Calu3 (cell line): ENCODE data around the gene SHPK. TPM values are rescaled to one million over a fixed set of nuclear protein-coding genes. Genes with fewer than 3 reads are reported as not detected.

ENCODE experiments used
- BruUV-seq: library from RNA; stranded (reverse); fragments of 400-500 nt; replicated peaks from 2 replicates; lab custom pipeline; 2021; lab: Mats Ljungman, UMichigan
- CTCF ChIA-PET: fragments of 300-600 bp; sonication (Branson Sonifier 250); formaldehyde crosslinking; loops from one replicate; lab custom pipeline; 2022; ENCODE audit warnings: antibody characterized with exemption; lab: Charles Lee
- DNase-seq: peaks from one replicate; pipeline ENCODE4 v3.0.0; 2022
- H3K27ac Mint-ChIP-seq: one replicate; pipeline ENCODE4 v1.8.0; 2022; ENCODE audit warnings: mixed read lengths; ENCODE audit not compliant: unreplicated experiment
- H3K27me3 Mint-ChIP-seq: one replicate; pipeline ENCODE4 v1.8.0; 2022; ENCODE audit warnings: mixed read lengths; ENCODE audit not compliant: unreplicated experiment
- H3K36me3 Mint-ChIP-seq: one replicate; pipeline ENCODE4 v1.8.0; 2022; ENCODE audit warnings: mild to moderate bottlenecking, moderate library complexity, mixed read lengths; ENCODE audit not compliant: insufficient read depth, unreplicated experiment
- H3K4me1 Mint-ChIP-seq: one replicate; pipeline ENCODE4 v1.8.0; 2022; ENCODE audit warnings: mild to moderate bottlenecking, low read depth, mixed read lengths; ENCODE audit not compliant: unreplicated experiment
- H3K4me3 Mint-ChIP-seq: one replicate; pipeline ENCODE4 v1.8.0; 2022; ENCODE audit warnings: mild to moderate bottlenecking, low read depth, moderate library complexity, mixed read lengths; ENCODE audit not compliant: unreplicated experiment
- H3K9me3 Mint-ChIP-seq: one replicate; pipeline ENCODE4 v1.8.0; 2022; ENCODE audit warnings: low read depth, mixed read lengths; ENCODE audit not compliant: unreplicated experiment
- intact Hi-C: fragments of 100-400 bp; cut with micrococcal nuclease; formaldehyde crosslinking; loops from one replicate; pipeline ENCODE4 v1.10.0; 2022; ENCODE audit not compliant: unreplicated experiment
- total RNA-seq: library from RNA; stranded (reverse); gene quantifications from 2 replicates; pipeline ENCODE4 v1.2.3, GENCODE V29; 2022
- TF ChIP-seq, protein P1 (sequence below): fragments of 200-600 bp; IDR thresholded peaks from one replicate; pipeline ENCODE4 v1.8.0; 2022; ENCODE audit warnings: antibody characterized with exemption; ENCODE audit not compliant: unreplicated experiment

The SHPK gene
- total RNA-seq, 1 experiment from 2014 or later: 9.4 TPM

DNA sequence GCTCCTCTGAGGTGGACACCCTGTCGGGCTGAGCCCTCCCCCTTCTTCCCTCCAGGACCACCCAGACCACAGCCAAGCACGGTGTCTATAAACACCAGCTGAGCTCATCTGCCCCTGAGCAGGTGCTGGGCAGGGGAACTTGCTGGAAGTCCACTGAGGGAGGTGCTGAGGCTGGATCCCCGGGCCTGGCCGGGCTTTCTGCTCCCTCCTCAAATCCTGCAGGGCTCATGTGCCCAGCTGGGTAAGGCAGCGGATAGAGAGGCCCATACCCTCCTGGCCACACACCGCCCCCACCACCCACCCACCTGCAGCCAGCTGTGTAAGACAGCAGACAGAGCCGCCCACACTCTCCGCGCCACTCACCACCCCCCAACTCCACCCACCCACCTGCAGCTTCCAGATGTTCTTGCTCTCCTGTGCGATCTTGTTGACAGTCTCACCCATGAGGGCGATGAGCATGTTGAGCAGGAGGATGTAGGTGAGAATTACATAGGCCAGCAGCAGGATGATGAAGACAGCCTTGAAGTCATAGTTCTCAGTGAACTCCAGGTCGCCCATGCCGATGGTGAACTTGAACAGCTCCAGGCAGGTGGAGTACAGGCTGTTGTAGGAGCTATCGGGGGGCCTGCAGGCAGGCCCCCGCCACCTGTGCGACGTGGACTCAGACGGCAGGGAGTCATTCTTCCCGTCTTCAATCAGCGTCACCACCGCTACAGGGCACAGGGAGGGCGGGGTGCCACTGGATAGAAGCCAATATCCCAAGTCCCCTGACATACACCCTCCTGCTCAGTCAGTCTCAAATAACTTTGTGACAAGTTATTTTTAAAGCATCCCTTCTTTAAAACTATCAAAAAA is 62.6 kb downstream of the SHPK start:
- CTCF ChIA-PET: interaction anchor here (0.6 kb wide), 2 partner anchors 12 to 347 kb away, joined by 3 to 4 read pairs; no protein-coding TSS in a partner anchor
- intact Hi-C loops: no loop called here

GRCh38 chr17:3572231-3572630 is 63.8 kb downstream of the SHPK start:
- Mint-ChIP-seq H3K27me3 (no peaks in the 10 kb centered on the region), H3K27ac (no peak overlapping the region), H3K4me3 (no peak overlapping the region), H3K4me1 (no peaks in the 10 kb centered on the region), H3K9me3 (no peaks in the 10 kb centered on the region), H3K36me3 (peaks cover 13% of the 10 kb centered on the region)
- intact Hi-C loops: no loop called here
- DNase-seq: no peak
- CTCF ChIA-PET: no interaction called here
- TF ChIP-seq, protein P1, sequence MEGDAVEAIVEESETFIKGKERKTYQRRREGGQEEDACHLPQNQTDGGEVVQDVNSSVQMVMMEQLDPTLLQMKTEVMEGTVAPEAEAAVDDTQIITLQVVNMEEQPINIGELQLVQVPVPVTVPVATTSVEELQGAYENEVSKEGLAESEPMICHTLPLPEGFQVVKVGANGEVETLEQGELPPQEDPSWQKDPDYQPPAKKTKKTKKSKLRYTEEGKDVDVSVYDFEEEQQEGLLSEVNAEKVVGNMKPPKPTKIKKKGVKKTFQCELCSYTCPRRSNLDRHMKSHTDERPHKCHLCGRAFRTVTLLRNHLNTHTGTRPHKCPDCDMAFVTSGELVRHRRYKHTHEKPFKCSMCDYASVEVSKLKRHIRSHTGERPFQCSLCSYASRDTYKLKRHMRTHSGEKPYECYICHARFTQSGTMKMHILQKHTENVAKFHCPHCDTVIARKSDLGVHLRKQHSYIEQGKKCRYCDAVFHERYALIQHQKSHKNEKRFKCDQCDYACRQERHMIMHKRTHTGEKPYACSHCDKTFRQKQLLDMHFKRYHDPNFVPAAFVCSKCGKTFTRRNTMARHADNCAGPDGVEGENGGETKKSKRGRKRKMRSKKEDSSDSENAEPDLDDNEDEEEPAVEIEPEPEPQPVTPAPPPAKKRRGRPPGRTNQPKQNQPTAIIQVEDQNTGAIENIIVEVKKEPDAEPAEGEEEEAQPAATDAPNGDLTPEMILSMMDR: no peak
- BruUV-seq: no TSS peak

More for the DNA sequence above, 62.6 kb downstream of the SHPK start:
- H3K9me3 Mint-ChIP-seq: no peaks in the 10 kb centered on the region
- no peak overlapping the region for H3K27ac Mint-ChIP-seq
- no TSS peak for BruUV-seq
- H3K27me3 Mint-ChIP-seq: no peaks in the 10 kb centered on the region
- DNase-seq: no peak
- H3K4me3 Mint-ChIP-seq: no peak overlapping the region
- TF ChIP-seq, protein P1: no peak
- peaks cover 13% of the 10 kb centered on the region for H3K36me3 Mint-ChIP-seq
- H3K4me1 Mint-ChIP-seq: no peaks in the 10 kb centered on the region

- H3K36me3 Mint-ChIP-seq: peaks cover 13% of the 10 kb centered on the region
- H3K27ac Mint-ChIP-seq: no peak overlapping the region
- H3K4me1 Mint-ChIP-seq: no peaks in the 10 kb centered on the region
- H3K4me3 Mint-ChIP-seq: no peak overlapping the region
- CTCF ChIA-PET: no interaction called here
- TF ChIP-seq, protein P1: no peak
- intact Hi-C loops: no loop called here
- H3K9me3 Mint-ChIP-seq: no peaks in the 10 kb centered on the region
- DNase-seq: no peak
- no TSS peak for BruUV-seq
- no peaks in the 10 kb centered on the region for H3K27me3 Mint-ChIP-seq
Observed at GRCh38 chr17:3571043-3571900, 64.8 kb downstream of the SHPK start.

DNA sequence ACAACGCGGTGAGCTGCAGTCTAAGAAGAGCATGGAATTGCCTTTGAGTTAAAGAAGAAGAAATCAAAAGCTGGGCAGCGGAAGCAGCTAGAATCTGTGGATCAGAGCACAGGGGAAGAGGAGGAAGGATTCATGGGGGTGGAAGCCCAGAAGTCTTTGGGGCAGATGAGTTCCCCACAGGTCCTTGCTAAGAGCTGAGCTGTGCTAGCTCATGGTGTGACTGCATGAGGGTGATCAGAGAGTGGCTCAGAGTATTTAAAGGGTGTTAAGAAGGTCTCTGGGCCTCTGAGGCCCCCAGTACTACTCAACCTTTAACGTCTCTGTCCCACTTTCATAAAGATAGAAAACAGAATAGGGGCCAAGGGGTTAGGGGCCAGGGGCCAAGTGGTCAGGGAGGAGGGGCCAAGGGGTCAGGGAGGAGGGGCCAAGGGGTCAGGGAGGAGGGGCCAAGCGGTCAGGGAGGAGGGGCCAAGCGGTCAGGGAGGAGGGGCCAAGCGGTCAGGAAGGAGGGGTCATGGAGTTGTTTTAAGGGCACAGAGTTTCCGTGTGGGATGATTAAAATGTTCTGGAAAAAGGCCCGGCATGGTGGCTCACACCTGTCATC is 66.4 kb downstream of the SHPK start:
- BruUV-seq: no TSS peak
- no peak for DNase-seq
- H3K36me3 Mint-ChIP-seq: peaks cover 13% of the 10 kb centered on the region
- TF ChIP-seq, protein P1: no peak
- H3K9me3 Mint-ChIP-seq: no peaks in the 10 kb centered on the region
- no peak overlapping the region for H3K4me3 Mint-ChIP-seq
- intact Hi-C loops: no loop called here
- H3K4me1 Mint-ChIP-seq: no peaks in the 10 kb centered on the region
- H3K27me3 Mint-ChIP-seq: no peaks in the 10 kb centered on the region
- no peak overlapping the region for H3K27ac Mint-ChIP-seq
- CTCF ChIA-PET: no interaction called here
